ENCODE measurements around the gene DENND1A. TPM values are rescaled to one million over a fixed set of nuclear protein-coding genes. Genes with fewer than 3 reads are reported as not detected.

The DENND1A gene
- total RNA-seq, 2 experiments from 2014 or later, result 23.7 to 29.5 TPM

DNA sequence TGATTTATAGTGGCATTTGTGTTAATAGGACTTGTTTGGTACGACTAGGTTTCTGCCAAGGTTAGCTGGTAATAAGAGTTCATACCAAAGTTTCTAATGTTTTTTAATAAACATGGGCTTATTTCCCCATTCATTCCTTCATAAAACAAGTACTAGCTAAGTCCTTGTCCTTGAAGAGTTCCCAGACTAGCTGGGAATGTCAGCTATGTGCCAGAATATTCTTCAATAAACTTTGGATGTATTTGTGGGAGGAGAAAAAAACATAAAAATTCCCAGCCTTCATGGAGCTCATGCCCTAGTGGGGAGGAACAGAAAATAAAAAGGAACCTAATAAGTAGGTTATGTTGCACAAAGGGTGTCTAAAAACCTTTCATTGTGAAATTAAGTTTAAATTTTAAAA is 176.9 kb downstream of the DENND1A start:
- DNase-seq (no peak), ATAC-seq (no peak)
- POLR2A ChIA-PET, result no interaction called here
- Mint-ChIP-seq H3K4me3 (no peak overlapping the region), H3K36me3 (ENCODE audit: low read depth) (peaks cover 4% of the 10 kb centered on the region), H3K4me1 (peaks cover 17% of the 10 kb centered on the region), H3K27ac (no peak overlapping the region), H3K9me3 (ENCODE audit: low read depth) (no peaks in the 10 kb centered on the region), H3K27me3 (no peaks in the 10 kb centered on the region)
- intact Hi-C loops (cut with DNase I, micrococcal nuclease), result no loop called here
- CTCF ChIA-PET, result no interaction called here

DNA sequence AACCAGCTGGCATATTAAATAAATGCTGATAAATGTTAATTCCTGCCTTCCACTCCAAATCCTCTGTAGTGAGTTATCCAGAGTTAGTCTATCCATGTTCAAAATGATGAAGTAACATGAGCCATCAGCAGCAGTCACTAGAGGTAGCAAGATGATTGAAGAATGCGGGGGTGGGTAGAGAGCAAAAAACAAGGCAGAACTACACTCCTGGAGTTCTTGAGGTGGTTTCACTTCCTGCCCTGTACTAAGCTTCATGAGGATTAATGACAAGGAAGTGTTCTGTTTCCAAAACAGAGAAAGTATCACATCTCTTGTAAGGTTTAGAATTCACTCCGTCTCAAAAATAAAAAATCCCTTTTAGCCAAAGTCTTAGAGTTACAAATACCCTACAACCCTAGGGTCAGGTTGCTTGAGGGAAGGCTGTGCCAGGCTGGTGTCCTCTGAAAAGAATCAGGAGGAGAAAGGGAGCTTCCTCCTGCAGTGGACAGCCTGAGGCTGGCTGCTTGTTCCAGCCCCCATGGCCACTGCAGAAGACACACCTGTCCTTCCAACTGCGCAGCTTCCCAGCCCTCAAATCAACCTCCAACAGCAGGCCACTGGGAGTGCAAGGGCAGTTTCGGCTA is 180.2 kb downstream of the DENND1A start:
- Mint-ChIP-seq H3K4me3 (no peak overlapping the region), H3K4me1 (peaks cover 17% of the 10 kb centered on the region), H3K27ac (no peak overlapping the region), H3K36me3 (ENCODE audit: low read depth) (no peaks in the 10 kb centered on the region), H3K27me3 (no peaks in the 10 kb centered on the region), H3K9me3 (ENCODE audit: low read depth) (no peaks in the 10 kb centered on the region)
- CTCF ChIA-PET, result no interaction called here
- ATAC-seq, result peak; percentile 86
- POLR2A ChIA-PET, result no interaction called here
- intact Hi-C loops (cut with DNase I, micrococcal nuclease), result no loop called here
- peak; percentile 20 for DNase-seq

DNA sequence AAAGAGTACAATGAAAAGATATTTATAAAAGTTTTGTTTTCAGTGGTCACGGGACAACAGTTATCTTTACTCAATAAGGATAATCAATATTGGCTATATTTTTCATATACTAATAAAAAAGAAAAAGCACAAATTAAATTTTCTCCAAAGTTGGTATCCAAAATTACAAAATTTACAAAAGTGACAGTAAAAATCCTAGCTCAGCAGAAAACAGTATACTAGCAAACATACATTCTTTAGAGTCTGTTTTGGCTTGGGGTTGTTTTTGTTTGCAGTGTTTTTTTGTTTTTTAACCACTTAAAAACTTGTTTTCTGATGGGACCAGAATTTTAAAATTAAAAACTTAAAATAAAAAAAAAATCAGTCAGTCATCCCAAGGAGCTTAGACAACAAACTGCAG is 183.2 kb downstream of the DENND1A start:
- Mint-ChIP-seq H3K36me3 (ENCODE audit: low read depth) (peaks cover 2% of the 10 kb centered on the region), H3K4me1 (peaks cover 17% of the 10 kb centered on the region), H3K9me3 (ENCODE audit: low read depth) (no peaks in the 10 kb centered on the region), H3K4me3 (no peak overlapping the region), H3K27me3 (no peaks in the 10 kb centered on the region), H3K27ac (no peak overlapping the region)
- ChIA-PET POLR2A (no interaction called here), CTCF (no interaction called here)
- no peak for ATAC-seq
- DNase-seq, result no peak
- intact Hi-C loops (cut with DNase I, micrococcal nuclease), result no loop called here

DNA sequence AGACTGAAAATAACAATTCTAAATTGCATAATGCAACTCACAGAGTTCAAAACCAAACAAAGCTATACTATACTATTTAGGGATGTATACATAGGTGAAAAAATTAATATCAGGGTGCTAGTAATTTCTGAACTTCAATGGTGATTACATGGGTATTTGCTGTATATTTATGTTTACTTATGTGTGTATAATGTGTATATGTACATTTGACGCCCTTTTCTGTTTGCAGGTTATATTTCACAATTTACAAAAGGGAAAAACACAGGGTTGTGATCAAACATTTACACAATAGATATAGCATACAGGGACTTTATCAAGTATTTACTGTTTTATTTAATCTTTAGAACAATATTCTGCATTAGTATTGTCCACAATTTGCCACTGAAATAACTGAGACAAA is 184.0 kb downstream of the DENND1A start:
- Mint-ChIP-seq H3K4me1 (peaks cover 17% of the 10 kb centered on the region), H3K4me3 (no peak overlapping the region), H3K9me3 (ENCODE audit: low read depth) (no peaks in the 10 kb centered on the region), H3K27ac (no peak overlapping the region), H3K27me3 (no peaks in the 10 kb centered on the region), H3K36me3 (ENCODE audit: low read depth) (peaks cover 2% of the 10 kb centered on the region)
- DNase-seq (no peak), ATAC-seq (no peak)
- ChIA-PET POLR2A (no interaction called here), CTCF (interaction anchor here (0.9 kb wide), 1 partner anchor 12 kb away, joined by 3 read pairs; no protein-coding TSS in a partner anchor)
- intact Hi-C loops (cut with DNase I, micrococcal nuclease), result no loop called here

DNA sequence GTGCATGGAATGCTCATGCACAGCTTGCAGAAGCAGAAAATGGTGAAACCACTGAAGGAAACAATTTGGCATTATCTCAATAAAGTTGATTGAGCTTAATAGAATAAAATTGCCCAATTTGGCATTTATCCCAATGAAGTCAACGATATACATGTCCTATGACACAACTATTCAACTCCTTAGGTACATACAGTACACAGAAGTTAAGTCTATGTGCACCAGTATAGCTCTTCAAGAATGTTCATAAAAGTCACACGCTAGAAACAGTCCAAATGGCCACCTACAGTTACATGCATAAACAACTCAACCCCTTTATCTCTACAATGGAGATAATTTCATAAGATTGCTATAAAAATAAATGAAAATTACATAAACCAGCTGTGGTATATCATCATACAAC is 184.5 kb downstream of the DENND1A start:
- no peaks in the 10 kb centered on the region for H3K9me3 Mint-ChIP-seq (ENCODE audit: low read depth)
- H3K27me3 Mint-ChIP-seq, result no peaks in the 10 kb centered on the region
- ChIA-PET CTCF (interaction anchor here (0.9 kb wide), 1 partner anchor 13 kb away, joined by 3 read pairs; no protein-coding TSS in a partner anchor), POLR2A (no interaction called here)
- ATAC-seq (no peak), DNase-seq (no peak)
- H3K4me1 Mint-ChIP-seq, result peaks cover 16% of the 10 kb centered on the region
- no peak overlapping the region for H3K27ac Mint-ChIP-seq
- H3K36me3 Mint-ChIP-seq (ENCODE audit: low read depth), result peaks cover 2% of the 10 kb centered on the region
- no peak overlapping the region for H3K4me3 Mint-ChIP-seq
- intact Hi-C loops (cut with DNase I, micrococcal nuclease), result no loop called here

DNA sequence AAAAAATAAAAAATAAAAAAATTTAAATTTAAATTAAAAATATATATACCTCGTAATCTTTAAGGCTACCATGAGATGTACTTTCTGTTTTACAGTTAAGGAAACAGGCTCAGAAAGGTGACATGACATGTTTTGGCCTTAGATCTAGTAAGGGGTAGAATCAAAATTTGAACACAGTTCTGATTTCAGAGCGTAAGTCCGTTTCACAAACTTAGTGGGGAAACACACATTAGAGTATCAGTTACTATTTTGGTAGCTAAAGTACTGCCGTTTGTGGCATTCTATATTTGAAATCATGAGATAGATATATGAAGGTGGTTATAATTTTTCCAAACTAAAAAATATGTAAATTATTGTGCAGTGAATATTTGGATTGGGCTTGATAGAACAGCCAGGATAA is 186.2 kb downstream of the DENND1A start:
- no peak overlapping the region for H3K27ac Mint-ChIP-seq
- H3K9me3 Mint-ChIP-seq (ENCODE audit: low read depth), result no peaks in the 10 kb centered on the region
- ChIA-PET CTCF (no interaction called here), POLR2A (no interaction called here)
- H3K4me1 Mint-ChIP-seq, result peaks cover 4% of the 10 kb centered on the region
- peaks cover 2% of the 10 kb centered on the region for H3K36me3 Mint-ChIP-seq (ENCODE audit: low read depth)
- intact Hi-C loops (cut with DNase I, micrococcal nuclease), result no loop called here
- ATAC-seq (no peak), DNase-seq (no peak)
- no peak overlapping the region for H3K4me3 Mint-ChIP-seq
- H3K27me3 Mint-ChIP-seq, result no peaks in the 10 kb centered on the region

DNA sequence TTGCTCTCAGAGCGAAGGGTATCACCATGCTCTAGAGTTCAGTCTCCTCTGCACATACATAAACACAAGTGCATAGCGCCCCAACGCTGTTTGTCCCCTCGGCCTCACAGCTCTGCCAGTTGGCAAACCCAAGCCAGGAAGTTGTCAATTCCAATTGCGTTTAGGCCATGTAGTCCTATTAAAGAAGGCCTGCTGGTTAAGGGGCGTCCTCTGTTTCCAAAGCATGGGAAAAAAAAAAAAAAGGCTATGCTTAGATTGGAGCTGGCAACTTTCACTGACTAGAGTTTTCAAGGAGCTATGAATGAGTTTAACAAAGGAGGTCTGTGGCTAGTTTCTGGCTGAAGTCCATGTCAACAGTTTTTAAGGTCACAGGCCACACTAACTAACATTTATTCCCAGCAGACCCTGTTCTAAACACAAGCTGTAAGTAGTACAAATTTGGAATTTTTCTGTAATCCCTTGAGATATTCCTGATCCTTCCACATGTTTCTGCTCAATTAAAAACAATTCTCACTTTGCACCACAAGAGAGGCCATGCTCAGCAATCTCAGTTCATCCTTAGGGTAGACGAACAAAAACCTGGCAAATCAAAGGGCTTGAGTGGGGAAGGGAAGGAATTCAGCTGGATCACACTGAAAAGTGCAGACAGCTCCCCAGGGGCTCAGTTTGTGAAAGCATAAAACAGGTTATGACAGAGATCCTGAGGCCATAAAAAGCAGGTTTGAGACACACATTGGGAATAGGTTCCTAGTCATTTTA is 187.7 kb downstream of the DENND1A start:
- CTCF ChIA-PET, result no interaction called here
- DNase-seq (no peak), ATAC-seq (no peak)
- H3K4me1 Mint-ChIP-seq, result peaks cover 3% of the 10 kb centered on the region
- H3K27ac Mint-ChIP-seq, result no peak overlapping the region
- intact Hi-C loops (cut with DNase I, micrococcal nuclease), result no loop called here
- no peaks in the 10 kb centered on the region for H3K27me3 Mint-ChIP-seq
- POLR2A ChIA-PET, result no interaction called here
- H3K36me3 Mint-ChIP-seq (ENCODE audit: low read depth), result peaks cover 2% of the 10 kb centered on the region
- H3K9me3 Mint-ChIP-seq (ENCODE audit: low read depth), result no peaks in the 10 kb centered on the region
- H3K4me3 Mint-ChIP-seq, result no peak overlapping the region

DNA sequence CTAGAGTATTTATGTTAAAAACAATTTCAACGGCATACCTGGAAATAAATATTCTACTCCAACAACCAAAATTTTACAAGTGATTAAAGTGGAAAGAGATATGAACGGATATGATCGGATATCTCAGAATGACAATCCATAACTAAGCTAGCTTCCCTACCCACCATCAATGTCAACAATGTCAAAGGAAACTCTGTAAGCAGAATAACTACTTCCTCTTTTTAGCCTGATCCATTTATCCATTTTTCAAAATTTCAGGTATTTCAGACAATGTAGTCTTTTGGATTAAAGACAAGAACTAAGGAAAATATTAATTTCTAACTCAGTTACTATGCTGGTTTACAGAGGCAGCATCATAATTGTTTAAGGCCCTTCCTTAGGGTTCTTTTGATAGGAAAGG is 188.7 kb downstream of the DENND1A start:
- ChIA-PET POLR2A (no interaction called here), CTCF (no interaction called here)
- H3K4me3 Mint-ChIP-seq, result no peak overlapping the region

DNA sequence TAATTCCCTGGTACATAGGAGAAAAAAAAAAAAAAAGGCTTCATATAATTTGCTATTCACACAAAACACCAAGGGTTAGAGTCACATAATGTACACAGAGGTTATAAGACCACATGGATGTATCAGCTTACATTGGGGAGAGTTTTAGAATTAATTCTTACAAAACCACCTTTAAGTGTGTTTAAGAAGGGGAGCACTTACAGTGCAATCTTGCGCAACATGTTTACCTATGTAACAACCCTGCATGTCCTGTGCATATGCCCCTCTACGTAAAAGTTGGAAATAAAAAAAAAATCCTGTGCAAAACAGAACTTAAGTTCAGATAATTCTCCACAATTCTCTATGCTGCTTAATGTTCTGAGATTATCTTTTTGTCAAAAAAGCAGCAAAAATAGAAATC is 190.0 kb downstream of the DENND1A start:
- H3K9me3 Mint-ChIP-seq (ENCODE audit: low read depth), result no peaks in the 10 kb centered on the region
- POLR2A ChIA-PET, result interaction anchor here (0.6 kb wide), 1 partner anchor 188 kb away, joined by 6 read pairs; no protein-coding TSS in a partner anchor
- H3K27me3 Mint-ChIP-seq, result no peaks in the 10 kb centered on the region
- H3K36me3 Mint-ChIP-seq (ENCODE audit: low read depth), result peaks cover 2% of the 10 kb centered on the region
- peaks cover 3% of the 10 kb centered on the region for H3K4me1 Mint-ChIP-seq
- DNase-seq (no peak), ATAC-seq (no peak)
- no peak overlapping the region for H3K27ac Mint-ChIP-seq
- H3K4me3 Mint-ChIP-seq, result no peak overlapping the region
- CTCF ChIA-PET, result interaction anchor here (1.1 kb wide), 1 partner anchor 48 kb away, joined by 3 read pairs; no protein-coding TSS in a partner anchor
- intact Hi-C loops (cut with DNase I, micrococcal nuclease), result no loop called here

More for the DNA sequence above, 188.7 kb downstream of the DENND1A start:
- H3K27me3 Mint-ChIP-seq, result no peaks in the 10 kb centered on the region
- no peaks in the 10 kb centered on the region for H3K9me3 Mint-ChIP-seq (ENCODE audit: low read depth)
- no peak for ATAC-seq
- H3K36me3 Mint-ChIP-seq (ENCODE audit: low read depth), result peaks cover 2% of the 10 kb centered on the region
- no peak for DNase-seq
- H3K27ac Mint-ChIP-seq, result no peak overlapping the region
- intact Hi-C loops (cut with DNase I, micrococcal nuclease), result no loop called here
- peaks cover 3% of the 10 kb centered on the region for H3K4me1 Mint-ChIP-seq

DNA sequence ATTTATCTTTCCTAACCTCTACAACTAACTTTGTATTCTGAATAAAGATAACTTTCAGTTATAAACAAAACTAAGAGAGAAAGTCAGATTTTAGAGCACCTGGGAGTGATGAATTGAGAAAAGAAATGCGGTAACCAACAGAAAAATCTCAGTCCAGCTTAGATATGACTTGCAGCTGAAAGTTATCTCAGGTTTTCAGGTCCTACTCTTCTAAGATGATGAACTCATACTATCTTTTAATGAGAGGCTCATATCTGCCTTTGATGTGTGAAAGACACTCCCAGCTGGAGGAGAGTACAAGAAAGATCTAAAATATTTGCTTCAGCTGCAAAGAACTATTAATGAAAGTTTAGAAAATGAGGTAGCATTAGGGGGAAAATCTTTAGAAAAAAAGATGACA is 190.5 kb downstream of the DENND1A start:
- POLR2A ChIA-PET, result interaction anchor here (0.6 kb wide), 1 partner anchor 187 kb away, joined by 6 read pairs; no protein-coding TSS in a partner anchor
- Mint-ChIP-seq H3K36me3 (ENCODE audit: low read depth) (peaks cover 2% of the 10 kb centered on the region), H3K9me3 (ENCODE audit: low read depth) (no peaks in the 10 kb centered on the region), H3K27me3 (no peaks in the 10 kb centered on the region), H3K4me3 (no peak overlapping the region), H3K27ac (no peak overlapping the region), H3K4me1 (peaks cover 3% of the 10 kb centered on the region)
- DNase-seq, result no peak
- ATAC-seq, result peak; percentile 12
- CTCF ChIA-PET, result no interaction called here
- intact Hi-C loops (cut with DNase I, micrococcal nuclease), result no loop called here

DNA sequence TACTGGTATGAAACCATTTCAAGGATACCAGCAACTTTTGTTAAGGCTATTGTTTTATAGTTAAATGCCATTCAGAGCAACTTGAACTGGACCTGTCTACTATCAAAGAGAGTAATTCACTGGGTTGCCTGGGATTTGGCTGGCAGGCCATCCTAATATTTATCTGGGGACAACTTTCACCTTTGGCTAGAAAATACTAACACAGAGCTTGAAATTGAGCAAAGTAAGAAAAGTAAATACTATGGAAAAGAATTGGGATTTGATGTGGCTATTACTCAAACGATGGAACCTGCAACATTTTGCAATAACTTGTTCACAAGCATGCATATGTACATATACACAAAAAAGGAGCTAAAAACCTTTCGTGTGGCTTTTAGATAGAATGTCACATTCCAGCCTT is 191.3 kb downstream of the DENND1A start:
- Mint-ChIP-seq H3K27me3 (no peaks in the 10 kb centered on the region), H3K4me1 (peaks cover 3% of the 10 kb centered on the region), H3K4me3 (no peak overlapping the region), H3K36me3 (ENCODE audit: low read depth) (peaks cover 2% of the 10 kb centered on the region), H3K9me3 (ENCODE audit: low read depth) (no peaks in the 10 kb centered on the region), H3K27ac (no peak overlapping the region)
- ChIA-PET CTCF (no interaction called here), POLR2A (no interaction called here)
- DNase-seq (no peak), ATAC-seq (no peak)
- intact Hi-C loops (cut with DNase I, micrococcal nuclease), result no loop called here

DNA sequence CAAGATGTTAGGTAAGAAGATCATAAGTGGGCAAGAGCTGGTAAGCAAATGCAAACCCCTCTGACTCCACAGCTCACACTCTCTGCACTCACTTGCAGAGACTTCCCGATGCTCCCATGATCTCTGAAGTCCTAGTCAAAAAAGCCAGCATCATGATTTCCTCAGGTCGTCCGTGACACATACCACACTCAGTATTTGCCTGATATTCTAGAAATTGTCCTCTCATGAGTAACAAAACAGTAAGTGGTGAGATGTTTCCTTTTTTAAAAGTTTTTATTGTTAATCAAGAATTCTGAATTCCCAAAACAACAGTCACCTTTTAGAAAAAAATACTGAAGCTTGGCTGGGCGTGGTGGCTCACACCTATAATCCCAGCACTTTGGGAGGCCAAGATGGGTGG is 194.6 kb downstream of the DENND1A start:
- peaks cover 3% of the 10 kb centered on the region for H3K4me1 Mint-ChIP-seq
- ATAC-seq (no peak), DNase-seq (no peak)
- no peaks in the 10 kb centered on the region for H3K27me3 Mint-ChIP-seq
- H3K4me3 Mint-ChIP-seq, result no peak overlapping the region
- intact Hi-C loops (cut with DNase I, micrococcal nuclease), result no loop called here
- no peak overlapping the region for H3K27ac Mint-ChIP-seq
- H3K9me3 Mint-ChIP-seq (ENCODE audit: low read depth), result peaks cover 1% of the 10 kb centered on the region
- CTCF ChIA-PET, result interaction anchor here (0.8 to 2.1 kb wide), 2 partner anchors 16 to 162 kb away, joined by 3 to 4 read pairs; no protein-coding TSS in a partner anchor
- POLR2A ChIA-PET, result no interaction called here
- no peaks in the 10 kb centered on the region for H3K36me3 Mint-ChIP-seq (ENCODE audit: low read depth)

Measured in activated CD4-positive, alpha-beta T cell treated with anti-CD3 and anti-CD28 coated beads for 36 hours (primary cell).